ENCODE measurements around the gene CSMD2.

Gene CSMD2

DNA sequence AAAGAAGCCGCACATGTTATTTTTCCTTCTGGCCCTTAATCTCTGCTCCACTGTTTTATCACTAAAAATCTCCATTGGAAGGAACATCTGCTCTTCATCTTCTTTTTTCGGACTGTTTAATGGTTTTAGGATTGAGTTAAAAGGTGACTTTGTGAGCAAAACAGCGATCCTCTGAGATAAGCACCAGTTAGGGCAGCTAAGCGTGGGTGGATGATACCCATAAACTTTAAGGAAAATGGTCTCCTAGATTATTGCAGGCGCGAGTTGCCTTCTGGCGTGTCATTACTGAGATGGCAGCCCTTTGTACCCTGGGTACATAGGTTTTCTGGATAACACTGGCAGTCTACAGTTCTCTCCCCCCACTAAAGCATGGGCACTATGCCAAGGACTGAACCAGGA, 345.1 kb downstream of the CSMD2 start:
- no peak overlapping the region for H3K4me3 ChIP-seq (ENCODE audit: low read depth, low read length)
- DNase-seq (ENCODE audit: low read depth), result no peak
- TF ChIP-seq, protein P1, sequence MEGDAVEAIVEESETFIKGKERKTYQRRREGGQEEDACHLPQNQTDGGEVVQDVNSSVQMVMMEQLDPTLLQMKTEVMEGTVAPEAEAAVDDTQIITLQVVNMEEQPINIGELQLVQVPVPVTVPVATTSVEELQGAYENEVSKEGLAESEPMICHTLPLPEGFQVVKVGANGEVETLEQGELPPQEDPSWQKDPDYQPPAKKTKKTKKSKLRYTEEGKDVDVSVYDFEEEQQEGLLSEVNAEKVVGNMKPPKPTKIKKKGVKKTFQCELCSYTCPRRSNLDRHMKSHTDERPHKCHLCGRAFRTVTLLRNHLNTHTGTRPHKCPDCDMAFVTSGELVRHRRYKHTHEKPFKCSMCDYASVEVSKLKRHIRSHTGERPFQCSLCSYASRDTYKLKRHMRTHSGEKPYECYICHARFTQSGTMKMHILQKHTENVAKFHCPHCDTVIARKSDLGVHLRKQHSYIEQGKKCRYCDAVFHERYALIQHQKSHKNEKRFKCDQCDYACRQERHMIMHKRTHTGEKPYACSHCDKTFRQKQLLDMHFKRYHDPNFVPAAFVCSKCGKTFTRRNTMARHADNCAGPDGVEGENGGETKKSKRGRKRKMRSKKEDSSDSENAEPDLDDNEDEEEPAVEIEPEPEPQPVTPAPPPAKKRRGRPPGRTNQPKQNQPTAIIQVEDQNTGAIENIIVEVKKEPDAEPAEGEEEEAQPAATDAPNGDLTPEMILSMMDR (IDR thresholded peaks at IDR 0.05; ENCODE audit: control insufficient read depth, extremely low read depth, insufficient read depth), result no peak

DNA sequence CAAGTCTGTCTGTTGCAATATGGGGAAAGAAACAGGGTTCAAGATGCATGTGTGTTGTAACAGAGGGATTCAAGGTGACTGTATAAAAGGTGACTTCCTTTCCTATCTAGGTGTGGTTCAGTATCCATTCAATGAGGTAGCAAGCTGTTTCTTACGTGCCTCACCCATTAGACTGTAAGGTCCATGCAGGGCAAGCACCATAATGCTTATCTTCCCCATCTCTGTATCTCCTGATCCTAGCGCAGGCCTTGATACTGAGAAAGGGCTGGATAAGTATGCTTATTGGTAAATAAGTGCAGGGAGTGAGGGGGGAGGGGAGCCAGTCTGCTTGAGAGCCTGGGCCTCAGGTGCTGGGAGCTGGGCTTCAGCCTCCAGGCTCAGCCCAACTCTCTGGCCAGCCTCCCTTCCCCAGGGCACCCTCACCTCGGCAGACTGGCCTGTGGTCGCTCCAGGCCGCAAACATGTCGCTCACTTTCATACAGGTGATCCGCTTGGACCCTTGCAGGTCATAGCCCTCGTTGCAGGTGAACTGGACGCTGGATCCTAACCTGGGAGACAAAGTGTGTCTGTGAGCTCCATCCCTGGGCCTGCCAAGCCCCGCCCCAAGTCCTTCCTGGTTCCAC, 345.6 kb downstream of the CSMD2 start:
- H3K4me3 ChIP-seq (ENCODE audit: low read depth, low read length), result no peak overlapping the region
- TF ChIP-seq, protein P1 (IDR thresholded peaks at IDR 0.05; ENCODE audit: control insufficient read depth, extremely low read depth, insufficient read depth), result no peak
- no peak for DNase-seq (ENCODE audit: low read depth)

DNA sequence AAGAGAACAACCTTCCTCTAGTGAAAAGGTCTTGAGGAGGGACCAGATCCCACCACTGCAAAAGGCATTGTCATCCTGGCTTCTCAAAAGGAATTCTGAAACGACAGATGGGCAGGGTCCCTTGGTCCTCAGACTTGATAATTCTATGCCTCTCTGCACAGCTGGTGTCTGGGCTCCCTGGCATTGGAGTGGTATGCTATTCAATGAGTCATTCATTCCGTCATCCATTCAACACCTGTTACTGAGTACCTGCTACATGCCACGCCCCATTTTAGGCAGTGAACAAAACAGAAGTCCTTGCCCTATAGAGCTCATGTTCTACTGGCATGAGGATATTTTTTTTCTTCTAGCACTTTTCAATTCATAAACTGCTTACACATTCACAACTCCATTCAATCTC, 347.0 kb downstream of the CSMD2 start:
- TF ChIP-seq, protein P1 (IDR thresholded peaks at IDR 0.05; ENCODE audit: control insufficient read depth, extremely low read depth, insufficient read depth), result no peak
- no peak for DNase-seq (ENCODE audit: low read depth)
- H3K4me3 ChIP-seq (ENCODE audit: low read depth, low read length), result no peak overlapping the region

DNA sequence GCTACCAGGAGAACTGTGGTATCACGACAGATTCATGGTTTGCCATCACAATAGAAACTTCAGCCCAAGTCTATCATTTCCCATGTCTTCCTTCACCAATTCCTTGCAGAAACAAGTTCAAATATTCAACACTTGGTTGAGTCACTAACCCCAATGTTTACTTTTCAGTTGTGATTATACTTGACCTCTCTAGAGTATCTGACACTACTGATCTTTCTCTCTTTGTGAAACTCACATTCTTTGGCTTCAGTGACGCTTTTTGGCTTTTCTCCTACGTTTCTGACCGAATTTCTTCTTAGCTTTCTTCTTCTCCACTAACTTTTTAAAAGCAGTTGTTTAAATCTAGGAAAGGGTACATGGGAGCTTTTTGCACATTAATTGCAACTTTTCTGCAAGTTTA, 350.0 kb downstream of the CSMD2 start:
- no peak for DNase-seq (ENCODE audit: low read depth)
- TF ChIP-seq, protein P1 (IDR thresholded peaks at IDR 0.05; ENCODE audit: control insufficient read depth, extremely low read depth, insufficient read depth), result no peak
- no peak overlapping the region for H3K4me3 ChIP-seq (ENCODE audit: low read depth, low read length)

DNA sequence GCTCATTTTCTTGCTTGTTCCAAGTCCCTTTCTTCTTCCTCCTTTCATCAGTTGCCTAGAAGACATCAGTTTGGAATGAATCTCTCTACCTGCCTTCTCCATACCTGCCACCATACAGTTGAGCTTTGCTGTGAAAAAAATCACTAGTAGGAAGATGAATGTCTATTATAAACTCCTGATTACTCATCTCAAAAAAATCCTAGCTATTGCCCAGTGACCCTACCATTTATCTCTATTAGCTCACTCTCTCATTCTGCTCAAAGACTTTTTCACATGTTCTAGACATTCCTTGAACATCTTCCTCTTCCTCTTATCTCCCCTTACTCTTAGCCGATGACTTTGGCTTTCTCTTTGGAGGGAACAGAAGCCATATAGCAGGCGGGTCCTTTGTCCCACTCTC, 350.9 kb downstream of the CSMD2 start:
- H3K4me3 ChIP-seq (ENCODE audit: low read depth, low read length), result no peak overlapping the region
- DNase-seq (ENCODE audit: low read depth), result no peak
- TF ChIP-seq, protein P1 (IDR thresholded peaks at IDR 0.05; ENCODE audit: control insufficient read depth, extremely low read depth, insufficient read depth), result no peak

DNA sequence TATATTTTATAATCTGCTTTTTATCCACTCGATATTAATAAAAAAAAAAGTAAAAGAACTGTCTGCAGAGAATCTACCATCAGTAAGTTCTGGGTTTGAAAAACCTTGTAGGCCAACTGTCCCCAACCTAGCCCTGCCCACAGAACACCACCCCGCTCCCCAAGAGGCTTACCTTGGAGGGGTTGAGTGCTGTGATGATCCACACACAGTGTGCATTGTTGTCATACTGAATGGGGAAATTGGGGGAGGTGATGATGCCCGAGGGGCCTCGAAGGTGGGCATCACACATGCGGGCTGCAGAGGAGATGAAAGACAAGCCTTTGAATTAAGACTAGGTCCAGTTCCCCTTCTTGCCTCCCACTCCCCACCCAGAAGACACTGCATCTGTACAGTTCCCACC, 354.5 kb downstream of the CSMD2 start:
- TF ChIP-seq, protein P1 (IDR thresholded peaks at IDR 0.05; ENCODE audit: control insufficient read depth, extremely low read depth, insufficient read depth), result no peak
- no peak for DNase-seq (ENCODE audit: low read depth)
- no peak overlapping the region for H3K4me3 ChIP-seq (ENCODE audit: low read depth, low read length)

DNA sequence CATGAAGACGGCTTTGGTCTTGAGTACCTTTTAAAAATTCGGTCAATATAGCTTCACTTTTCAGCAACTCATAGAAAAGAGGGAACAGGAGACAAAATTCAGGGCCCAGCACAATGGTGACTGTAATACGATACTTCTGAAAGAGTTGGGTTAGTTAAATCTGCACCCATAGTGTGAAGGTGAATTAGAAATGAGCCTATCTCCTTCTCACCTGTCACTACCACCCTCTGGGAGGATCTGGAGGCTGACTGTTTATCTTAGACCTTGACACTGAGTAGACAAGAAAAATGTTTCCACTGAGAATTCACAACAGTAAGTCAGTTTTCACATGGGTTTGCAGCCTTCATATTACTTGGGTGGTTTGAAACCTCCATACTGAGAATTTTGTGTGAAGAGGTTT, 359.0 kb downstream of the CSMD2 start:
- no peak overlapping the region for H3K4me3 ChIP-seq (ENCODE audit: low read depth, low read length)
- TF ChIP-seq, protein P1 (IDR thresholded peaks at IDR 0.05; ENCODE audit: control insufficient read depth, extremely low read depth, insufficient read depth), result no peak
- DNase-seq (ENCODE audit: low read depth), result no peak

Measured in LNCaP clone FGC (cell line).